GM18502 (cell line): ENCODE measurements around the gene SIL1.

Source experiments
- ATAC-seq: cut with Tn5 transposase; IDR thresholded peaks from one replicate; pipeline ENCODE4 v1.9.1; 2021; ENCODE audit warnings: mild to moderate bottlenecking; ENCODE audit not compliant: unreplicated experiment, poor library complexity

SIL1 gene

DNA sequence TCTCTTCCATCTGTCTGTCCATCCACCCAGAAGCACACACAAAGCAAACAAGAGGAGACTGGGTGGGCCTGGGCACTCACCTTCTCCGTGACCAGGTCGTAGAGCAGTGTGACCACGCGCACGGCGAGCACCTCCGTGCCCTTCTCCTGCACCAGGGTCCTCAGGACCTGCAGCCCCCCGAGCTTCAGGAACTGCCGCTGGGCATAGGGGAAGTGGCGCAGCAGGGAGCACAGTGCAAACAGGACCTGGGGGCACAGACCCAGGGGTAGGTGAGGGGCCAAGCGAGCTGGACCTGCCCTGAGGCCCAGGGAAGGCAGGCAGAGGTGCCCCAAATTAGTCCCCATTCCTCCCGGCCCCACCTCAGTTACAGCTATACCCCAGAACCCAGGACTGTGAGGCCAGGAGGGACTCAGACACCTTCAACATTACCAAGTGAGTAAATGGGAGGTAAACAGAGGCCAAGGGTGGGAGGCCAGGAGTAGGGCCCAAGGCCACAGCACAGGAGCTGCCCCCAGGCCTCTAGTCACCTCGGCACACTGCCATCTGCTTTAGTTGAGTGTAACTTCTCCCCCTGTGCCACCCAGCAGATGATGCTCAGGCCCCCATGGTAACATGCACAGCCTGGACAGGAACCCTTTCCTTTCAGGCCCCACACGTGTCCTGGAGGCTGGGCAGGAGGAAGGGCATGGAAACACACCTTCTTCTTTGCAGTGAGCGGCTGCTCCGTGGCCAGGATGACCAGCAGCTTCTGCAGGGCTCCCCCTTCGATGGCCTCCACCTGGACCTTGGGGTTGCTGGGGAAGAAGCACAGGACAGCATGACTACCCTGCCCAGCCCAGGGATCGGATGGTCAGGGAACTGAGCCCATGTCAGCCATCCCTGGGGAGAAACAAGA lies 246.8 kb downstream of the SIL1 start:
- no peak for ATAC-seq

DNA sequence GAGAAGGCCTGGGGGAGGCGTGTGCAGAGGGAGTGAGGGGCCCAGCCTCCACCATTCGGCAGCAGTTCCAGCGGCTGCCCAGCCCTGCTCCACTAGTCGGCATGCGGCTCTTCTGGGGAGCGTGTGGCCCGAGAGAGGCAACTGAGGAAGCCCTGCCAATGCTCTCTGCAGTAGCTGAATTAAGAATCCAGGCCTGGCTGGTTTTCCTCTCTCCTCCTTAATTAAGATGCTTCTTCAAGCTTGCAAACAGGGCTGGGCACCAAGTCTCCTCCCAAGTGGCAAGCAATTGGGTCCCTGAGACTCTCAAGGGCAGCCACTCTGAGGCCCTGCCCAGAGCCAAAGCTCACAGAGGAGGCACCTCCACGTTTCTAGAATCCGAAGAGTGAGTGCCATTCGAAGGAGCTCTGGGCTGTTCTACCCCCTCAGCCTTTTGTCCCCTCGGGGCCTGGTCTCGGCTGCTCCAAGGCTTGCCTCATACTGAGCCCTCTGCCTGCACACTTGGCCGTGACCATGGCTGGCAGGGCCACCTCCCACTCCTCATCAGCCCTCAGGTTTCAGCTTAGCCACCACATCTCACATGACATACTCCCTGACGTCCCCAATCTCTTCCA lies 247.6 kb downstream of the SIL1 start:
- no peak for ATAC-seq

DNA sequence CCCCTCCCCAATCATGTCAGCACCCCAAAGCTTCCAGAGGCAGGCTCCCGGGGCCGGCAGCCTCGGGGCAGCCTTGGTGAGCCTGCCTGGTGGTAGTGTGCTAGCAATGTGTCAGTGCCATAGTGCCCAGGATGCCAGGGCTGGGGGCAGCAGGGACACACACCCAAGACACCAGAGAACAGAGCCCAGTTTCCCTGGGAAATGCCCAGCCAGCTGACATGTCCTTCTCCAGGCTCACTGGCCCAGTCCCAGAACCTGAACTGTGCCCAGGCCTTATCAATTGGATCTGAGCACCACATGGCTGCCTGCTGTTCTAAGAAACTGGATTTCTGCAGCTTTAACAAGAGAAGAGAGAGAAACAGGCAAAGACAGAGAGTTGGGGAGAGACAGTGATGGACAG lies 248.2 kb downstream of the SIL1 start:
- ATAC-seq, result no peak

DNA sequence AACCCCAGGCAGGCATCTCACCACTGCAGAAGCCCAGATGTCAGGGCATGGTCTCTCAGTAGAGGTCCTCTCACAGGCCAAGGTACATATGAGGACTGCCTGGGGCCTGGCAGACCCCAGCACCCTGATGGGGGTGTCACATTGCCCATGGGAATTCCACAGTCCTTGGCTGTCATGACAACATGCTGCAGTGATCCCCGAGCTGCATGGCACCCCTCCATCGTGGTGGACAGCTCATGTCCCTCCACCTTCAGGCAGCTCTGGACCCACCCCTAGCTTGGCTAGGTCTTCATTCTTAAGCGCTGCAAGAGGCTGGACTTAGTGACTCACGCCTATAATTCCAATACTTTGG lies 249.0 kb downstream of the SIL1 start:
- ATAC-seq, result no peak

DNA sequence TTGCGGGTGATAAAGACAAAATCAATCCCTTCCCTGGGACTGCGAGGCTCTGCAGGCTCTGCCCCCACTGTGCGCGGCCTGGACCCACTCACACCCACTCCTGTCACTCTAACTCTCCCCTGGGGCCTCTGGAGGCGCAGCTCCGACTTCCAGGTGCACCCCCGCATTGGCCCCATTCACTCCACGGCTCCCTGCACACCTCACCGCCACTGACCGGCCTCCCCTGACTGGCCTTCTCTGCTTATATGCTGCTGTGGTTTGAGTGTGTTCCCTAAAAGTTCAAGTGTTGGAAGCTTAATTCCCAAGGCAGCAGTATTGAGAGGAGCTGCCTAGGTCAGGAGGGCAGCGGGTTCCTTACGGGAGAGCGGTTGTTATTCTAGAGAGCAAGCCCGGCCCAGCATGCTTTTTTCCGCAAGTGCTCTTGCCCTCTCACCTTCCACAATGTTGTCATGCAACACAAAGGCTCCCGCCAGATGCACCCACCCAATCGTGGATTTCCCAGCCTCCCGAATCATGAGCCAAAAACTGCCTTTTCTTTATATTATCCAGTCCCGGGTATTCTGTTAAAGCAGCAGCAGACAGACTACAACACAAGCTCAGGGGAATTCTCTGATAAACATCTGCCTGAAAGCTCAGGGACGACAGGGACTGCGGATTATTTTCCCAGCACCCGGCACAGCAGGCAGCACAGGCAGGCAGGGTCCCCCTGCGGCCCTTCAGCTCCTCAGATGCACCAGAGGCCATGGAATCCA lies 249.5 kb downstream of the SIL1 start:
- ATAC-seq, result no peak

DNA sequence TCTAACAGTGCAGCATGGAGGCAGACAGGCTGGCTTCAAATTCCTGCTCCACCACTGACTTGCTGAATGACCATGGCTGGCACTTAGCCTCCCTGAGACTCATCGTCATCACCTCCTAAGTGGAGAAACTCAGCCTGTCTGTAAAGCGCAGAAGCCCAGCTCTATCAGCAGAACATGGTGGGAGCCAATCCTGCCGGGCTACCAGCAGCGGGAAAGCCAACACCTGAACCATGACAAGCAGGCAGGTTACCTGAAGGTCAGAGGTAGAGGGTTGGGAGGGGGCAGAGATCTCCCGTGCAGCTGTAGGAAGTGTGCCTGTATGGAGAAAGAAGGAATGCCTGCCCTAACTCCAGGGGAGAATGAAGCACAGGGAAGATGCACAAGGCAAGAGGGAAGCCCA lies 250.4 kb downstream of the SIL1 start:
- ATAC-seq, result no peak

DNA sequence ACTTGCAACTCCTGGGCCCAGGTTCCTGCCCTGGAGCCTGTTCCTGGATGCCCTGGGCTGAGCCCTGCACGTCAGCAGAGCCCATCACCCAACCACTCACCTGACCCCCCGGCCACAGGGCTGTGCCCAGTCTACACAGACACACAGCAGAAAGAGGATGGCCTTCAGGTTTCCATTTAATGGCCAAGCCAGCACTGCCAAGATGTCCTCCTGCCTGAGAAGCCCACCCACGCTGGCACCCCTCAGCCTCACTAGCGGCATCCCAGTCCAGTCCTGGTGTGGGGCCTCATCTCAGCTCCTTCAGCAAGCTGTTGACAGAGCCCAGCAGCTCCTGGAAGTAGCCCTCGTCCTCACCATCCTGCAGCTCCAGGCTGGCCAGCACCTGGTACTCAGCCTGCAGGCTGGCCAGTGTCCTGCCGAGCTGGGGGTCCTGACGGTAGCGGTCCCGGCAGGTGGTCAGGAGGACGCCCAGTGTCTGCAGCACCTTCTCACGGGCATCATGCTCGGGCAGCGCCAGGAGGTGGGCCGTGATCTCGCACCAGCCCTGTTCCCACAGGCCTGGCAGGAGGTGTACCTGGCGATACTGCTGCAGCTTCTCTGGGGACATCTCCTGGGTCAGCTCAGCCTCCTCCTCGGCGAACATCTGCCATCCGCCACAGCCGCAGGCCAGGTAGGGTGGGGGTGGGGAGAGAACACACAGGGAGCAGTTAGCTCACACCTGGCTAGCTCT lies 251.2 kb downstream of the SIL1 start:
- no peak for ATAC-seq

DNA sequence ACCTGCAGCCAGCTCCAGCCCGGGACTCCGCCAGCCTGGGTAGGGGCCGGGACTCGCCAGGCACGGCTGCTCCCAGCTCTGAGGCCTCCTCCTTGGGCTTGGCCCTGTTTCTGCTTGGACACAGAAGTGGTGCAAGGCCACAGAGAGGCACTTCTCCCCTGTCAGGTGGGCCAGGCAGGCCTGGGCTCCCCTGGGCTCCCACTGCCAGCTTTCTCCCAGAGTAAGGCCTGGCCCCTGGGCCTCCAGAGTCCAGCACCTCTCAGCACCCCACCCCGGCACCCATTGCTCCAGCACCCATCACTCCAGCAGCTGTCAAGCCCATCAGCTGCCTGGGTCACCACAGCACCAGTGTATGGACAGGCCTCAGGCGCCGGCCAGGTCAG lies 251.9 kb downstream of the SIL1 start:
- ATAC-seq, result no peak

DNA sequence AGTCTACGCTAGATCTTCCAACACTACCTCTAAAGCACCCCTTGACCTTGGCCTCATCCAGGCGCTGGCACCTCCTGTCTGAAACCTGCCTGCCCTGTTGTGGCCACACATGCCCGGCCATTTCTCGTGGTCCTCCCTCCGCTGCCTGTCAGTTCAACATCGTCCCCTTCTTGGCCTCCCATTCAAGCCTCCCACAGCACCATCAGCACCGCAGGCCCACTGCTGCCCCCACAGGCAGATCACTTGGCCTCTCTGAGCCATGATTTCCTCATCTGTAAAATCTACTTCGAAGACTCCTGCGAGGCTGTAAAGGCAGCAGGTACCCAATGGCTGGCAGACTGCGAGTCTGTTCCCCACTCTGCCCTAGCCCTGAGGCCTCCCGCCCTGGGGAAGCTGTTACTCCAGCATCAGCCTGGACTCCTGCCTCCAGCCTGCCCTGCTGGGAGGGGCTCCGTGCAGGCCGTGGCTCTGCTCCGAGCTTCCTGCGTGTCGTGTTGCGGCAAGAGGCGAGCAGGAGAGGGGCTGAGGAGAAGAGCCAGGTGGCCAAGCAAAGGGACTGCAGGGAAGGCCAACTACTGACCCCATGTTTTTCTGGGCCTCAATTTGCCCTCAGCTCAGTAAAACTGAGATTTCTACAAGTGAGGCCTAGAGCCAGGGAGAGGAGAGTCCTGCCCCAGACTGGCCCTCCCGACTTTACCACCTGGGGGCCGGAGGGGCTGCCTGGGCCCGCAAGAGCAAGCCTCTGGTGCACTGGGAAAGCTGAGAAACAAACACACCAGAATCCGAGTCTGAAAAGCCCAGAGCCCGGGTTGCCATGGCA lies 252.5 kb downstream of the SIL1 start:
- ATAC-seq, result no peak

DNA sequence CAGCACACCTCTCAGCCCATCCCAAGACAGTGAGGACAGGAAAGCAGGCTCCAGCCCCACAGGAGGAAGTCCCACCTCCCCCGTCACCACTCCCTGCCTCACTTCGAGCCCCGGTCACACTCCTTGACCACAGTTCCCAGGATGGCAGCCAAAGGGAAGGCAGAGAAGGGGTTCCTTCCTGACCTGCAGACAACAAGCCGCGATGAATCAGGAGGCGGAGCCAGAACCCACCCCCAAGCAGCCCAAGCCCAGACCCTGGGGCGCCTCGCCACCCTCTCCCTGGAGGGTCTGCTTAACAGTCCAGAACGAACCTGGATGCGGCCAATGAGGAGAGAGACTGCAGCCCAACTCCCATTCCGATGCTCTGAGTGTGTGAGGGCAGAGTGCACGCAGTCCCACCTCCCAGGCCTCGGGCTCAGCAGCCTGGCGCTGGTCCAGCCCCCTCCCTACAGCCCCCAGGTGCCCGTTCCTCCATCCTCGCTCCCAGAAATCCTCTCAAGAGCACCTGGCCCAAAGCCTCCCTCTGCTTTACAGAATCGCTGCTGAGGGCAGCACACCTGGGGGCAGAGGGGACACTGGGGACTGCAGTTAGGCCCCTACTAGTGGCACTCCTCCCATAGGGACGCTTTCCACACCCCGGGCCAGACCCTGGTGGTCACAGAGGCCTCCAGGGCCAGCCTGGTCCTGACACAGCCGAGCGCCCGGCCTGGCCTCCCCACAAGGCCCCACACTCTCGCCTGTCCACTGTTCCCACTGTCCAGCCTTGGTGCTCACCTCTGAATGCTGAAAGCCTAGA lies 253.4 kb downstream of the SIL1 start:
- ATAC-seq, result no peak

DNA sequence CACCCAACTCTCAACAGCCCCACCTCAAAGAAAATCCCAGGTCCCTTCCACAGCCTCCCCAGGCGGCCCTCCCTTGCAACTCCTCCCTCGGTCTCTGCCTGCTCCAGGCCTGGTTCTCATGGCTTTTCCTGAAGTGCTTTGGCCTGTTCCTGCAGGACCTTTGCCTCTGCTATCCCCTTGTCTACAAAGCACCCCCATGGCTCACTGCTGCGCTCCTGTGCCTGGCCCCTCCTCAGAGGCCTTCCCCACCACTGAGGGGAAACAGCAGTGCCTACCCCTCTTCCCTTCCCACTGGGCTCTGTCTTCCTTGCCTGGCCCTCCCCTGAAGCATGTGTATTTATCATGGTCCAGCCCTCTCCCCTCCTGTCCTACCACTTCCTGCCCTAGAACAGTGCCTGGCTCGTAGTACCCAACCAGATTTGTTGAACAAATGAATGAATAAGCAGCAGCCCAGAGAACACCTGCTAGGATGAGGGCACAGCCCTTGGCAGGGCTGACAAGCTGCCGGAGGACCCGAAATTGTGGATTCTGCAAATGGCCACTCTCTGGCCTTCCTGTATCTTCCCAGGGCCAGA lies 254.5 kb downstream of the SIL1 start:
- ATAC-seq, result no peak

DNA sequence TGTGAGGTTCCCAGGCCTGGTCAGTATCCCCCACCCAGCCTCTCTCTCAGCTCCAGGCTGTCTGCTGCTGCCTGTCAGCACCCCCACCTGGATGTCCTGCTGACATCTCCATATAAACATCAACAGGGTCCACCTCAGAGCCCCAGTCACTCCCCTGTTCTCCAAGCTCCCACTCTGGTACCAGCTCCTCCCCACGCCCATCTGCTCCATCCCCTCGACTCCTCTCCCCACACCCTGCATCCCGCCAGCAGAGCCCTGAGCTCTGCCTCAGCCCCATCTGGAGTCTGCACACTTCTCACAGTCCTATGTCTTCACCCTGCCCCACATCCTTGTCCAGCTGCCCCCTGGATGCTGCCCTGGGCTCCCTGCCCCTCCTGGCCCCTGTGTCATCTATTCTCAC lies 255.3 kb downstream of the SIL1 start:
- no peak for ATAC-seq

DNA sequence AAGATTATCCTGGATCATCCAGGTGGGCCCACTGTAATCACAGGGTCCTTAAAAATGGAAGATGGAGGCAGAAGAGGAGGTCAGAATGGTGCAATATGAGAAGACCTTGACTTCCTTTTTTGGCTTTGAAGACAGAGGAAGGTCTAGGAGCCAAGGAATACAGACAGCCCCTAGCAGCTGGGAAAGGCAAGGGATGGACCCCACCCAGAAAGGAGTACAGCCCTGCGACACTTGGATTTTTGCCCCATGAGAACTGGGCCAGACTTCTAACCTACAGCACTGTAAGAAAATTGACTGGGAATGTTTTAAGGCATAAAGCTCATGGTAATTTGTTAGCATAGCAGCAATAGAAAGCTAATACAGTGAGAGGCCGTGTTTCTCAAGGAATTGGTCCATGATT lies 256.1 kb downstream of the SIL1 start:
- ATAC-seq, result no peak

DNA sequence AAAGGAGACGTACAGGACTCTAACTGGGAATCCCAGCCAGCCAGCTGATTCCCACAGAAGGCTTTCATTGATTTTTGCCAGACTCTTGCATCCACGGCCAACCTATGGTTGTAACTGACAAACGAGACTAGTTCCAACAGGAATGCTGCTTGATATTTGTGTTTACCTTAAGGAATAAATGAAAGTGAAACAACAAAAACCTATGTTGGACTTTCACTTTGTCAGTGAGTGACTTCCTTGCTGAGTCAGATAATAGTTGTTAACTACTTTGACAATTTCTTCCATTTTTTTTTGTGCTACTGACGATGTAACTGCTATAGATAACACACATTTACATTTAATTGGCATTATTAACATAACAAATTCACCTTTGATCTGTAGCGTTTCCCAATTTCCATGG lies 259.6 kb downstream of the SIL1 start:
- no peak for ATAC-seq

DNA sequence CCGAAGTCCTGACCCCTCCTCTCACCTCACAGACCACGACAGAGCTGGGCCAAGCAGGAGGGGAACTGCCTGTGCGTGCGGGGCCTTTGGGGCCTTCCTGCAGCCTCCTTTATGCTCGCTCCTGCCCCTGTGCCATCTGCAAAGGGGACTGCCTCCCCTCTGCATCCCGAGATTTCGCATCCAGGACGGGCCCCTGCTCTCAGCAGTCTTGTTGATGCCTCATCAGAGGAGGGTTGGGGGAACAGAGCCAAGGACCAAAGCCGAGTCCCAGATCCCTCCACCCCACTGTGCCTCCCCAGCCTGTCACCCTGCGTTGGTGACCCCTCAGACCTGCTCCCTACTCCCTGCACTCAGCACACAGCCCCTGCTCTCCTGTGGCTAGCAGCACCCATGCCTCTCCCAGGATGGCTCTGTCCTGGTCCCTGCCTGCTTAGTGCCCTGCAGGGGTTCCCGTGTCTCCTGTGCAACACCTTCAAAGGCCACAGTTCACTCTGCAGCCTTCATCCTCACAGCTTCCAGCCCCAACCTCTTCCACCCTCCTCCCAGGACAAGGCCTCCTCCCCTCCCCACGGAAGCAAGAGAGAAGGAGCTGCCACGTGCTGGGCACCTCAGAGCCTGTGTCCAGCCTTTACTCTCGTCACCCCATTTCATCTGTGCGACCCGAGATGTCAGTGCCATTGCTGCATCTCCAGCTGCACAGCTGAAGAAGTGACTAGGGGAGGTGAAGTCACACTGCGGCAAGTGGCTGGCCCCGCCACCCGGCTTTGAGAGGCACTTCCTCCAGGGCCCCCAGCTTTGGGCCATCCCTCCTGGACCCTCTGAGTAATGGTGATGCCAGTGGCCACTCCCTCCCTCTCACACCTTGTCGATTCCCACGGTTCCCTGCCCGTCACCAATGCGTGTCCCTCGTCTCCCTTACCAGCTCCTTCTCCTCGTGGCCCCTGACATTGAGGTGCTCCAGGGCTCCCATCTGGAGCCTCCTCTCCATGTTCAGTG lies 260.5 kb downstream of the SIL1 start:
- no peak for ATAC-seq

DNA sequence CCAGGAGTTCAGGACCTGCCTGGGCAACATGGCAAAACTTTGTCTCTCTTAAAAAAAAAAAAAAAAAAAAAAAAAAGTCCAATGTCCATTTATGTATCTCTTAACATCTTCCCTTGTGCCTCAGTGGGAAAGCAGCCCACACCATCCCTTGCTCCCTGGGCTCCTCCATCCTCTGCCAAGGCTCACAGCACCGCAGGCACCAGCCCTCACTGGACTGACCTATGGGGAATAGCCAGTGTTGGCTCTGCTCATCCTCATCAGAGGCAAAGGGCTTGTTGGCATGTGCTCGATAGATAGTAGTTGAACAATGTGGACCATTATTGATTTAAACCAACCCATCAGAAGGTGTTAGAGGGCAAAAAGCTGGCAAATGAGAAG lies 261.2 kb downstream of the SIL1 start:
- ATAC-seq, result no peak

DNA sequence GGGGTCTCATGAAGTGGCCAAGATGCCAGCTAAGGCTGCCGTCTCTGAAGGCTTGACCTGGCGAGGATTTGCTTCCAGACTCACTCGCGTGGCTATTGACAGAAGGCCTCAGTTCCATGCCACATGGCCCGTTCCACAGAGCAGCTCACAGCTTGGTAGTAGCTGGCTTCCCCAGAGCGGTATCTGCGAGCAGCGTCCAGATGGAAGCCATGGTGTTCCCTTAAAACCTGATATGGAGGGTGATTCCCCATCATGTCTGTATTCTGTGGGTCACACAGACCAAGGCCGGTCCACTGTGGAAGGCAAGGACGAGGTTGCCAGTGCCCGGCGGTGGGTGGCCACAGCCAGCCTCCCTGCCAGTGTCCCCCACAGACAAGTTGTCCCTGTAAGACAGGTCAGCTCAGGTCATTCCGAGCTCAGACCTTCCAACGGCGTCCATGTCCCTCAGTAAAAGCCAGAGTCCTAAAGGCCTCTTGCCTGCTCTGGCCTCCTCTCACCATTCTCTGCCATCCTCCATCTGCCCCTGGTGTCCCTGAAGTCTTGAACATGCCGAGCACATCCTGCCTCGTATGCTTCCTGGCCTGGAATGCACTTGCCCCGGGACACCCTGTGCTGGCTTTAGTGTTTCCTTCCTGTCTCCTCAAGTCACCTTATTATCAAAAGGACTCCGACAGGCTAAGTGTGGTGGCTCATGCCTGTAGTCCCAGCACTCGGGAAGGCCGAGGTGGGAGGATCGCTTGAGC lies 261.8 kb downstream of the SIL1 start:
- ATAC-seq, result no peak
